ENCODE measurements around the gene SLC44A1.

- TF ChIP-seq CTCF (IDR thresholded peaks at IDR 0.05) (no peak), POLR2AphosphoS5 (IDR thresholded peaks at IDR 0.05) (no peak), POLR2A (IDR thresholded peaks at IDR 0.05; ENCODE audit: low read depth) (no peak)
These were observed 193.8 kb downstream of the SLC44A1 start for GRCh38 chr9:105438141-105438806.

All from esophagus muscularis mucosa (tissue), 3 donors.